Breast epithelium (tissue), 3 donors: Measurements from ENCODE around the gene TSTD1.

Experiments
- POLR2A ChIP-seq: fragments of 450-650 bp; IDR thresholded peaks from one replicate; pipeline ENCODE4 v1.6.1; 2016; ENCODE audit warnings: antibody characterized with exemption, mild to moderate bottlenecking, moderate library complexity
- POLR2AphosphoS5 ChIP-seq, 3 donors: sonication (generic); formaldehyde crosslinking; IDR thresholded peaks; one replicate each; pipeline ENCODE4 v1.6.1; 2017; ENCODE audit warnings: antibody characterized with exemption in 3 of 3
- TF ChIP-seq, protein P1 (sequence below), 3 donors: fragments of 450-650 bp; IDR thresholded peaks; one replicate each; pipeline ENCODE4 v1.5.1; 2016 to 2017; ENCODE audit warnings: antibody characterized with exemption in 3 of 3, mild to moderate bottlenecking in 3 of 3, moderate library complexity in 3 of 3

DNA sequence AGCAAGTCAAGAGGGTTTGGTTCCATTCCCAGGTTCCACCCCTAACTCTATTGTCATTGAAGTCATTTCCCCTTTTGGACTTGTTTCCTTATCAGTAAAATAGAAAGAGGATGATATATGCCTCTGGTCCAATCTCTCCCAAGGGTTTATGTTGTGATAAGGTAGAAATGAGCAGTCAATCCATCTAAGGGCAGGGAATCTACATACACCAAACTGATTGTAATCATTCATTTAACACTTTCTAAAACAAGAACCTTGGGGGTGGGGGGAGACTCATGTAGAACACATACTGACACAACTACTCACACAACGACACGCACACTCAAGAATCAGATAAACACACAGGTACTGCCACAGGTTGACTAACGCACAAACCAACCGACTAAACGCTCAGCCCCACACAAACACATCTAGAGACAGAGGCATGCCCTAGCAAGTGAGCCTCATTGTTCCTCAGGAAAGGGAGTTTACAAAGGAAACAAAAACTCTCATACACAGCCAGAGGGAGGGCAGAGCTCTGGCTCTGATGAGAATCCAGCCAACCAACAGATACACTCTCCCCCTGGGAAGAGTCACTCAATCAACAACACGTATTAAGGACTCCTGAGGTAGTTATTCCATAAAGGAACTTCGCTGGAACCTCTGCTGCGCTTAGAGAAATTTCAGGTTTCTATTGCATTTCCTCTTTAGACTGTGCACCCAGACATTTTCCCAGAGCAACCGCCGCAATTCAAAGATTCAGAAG lies 18.8 kb downstream of the TSTD1 start:
- no peak for TF ChIP-seq POLR2A
- TF ChIP-seq, protein P1, sequence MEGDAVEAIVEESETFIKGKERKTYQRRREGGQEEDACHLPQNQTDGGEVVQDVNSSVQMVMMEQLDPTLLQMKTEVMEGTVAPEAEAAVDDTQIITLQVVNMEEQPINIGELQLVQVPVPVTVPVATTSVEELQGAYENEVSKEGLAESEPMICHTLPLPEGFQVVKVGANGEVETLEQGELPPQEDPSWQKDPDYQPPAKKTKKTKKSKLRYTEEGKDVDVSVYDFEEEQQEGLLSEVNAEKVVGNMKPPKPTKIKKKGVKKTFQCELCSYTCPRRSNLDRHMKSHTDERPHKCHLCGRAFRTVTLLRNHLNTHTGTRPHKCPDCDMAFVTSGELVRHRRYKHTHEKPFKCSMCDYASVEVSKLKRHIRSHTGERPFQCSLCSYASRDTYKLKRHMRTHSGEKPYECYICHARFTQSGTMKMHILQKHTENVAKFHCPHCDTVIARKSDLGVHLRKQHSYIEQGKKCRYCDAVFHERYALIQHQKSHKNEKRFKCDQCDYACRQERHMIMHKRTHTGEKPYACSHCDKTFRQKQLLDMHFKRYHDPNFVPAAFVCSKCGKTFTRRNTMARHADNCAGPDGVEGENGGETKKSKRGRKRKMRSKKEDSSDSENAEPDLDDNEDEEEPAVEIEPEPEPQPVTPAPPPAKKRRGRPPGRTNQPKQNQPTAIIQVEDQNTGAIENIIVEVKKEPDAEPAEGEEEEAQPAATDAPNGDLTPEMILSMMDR (IDR thresholded peaks at IDR 0.05): no peak
- no peak for TF ChIP-seq POLR2AphosphoS5 (IDR thresholded peaks at IDR 0.05)
